K562 treated with DMSO at 1 percent for 12 hours (cell line): ENCODE measurements around the gene KREMEN2. TPM values are rescaled to one million over a fixed set of nuclear protein-coding genes. Genes with fewer than 3 reads are reported as not detected.

Experiments used
- total RNA-seq: library from RNA; unstranded; fragments of 300-600 nt; gene quantifications from 2 replicates; pipeline ENCODE4 v1.2.3, GENCODE V29; 2022; ENCODE audit not compliant: insufficient read depth

Gene KREMEN2, protein sequence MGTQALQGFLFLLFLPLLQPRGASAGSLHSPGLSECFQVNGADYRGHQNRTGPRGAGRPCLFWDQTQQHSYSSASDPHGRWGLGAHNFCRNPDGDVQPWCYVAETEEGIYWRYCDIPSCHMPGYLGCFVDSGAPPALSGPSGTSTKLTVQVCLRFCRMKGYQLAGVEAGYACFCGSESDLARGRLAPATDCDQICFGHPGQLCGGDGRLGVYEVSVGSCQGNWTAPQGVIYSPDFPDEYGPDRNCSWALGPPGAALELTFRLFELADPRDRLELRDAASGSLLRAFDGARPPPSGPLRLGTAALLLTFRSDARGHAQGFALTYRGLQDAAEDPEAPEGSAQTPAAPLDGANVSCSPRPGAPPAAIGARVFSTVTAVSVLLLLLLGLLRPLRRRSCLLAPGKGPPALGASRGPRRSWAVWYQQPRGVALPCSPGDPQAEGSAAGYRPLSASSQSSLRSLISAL
- 0.85 TPM in 1 of 2 replicates, not detected in the other for total RNA-seq

DNA sequence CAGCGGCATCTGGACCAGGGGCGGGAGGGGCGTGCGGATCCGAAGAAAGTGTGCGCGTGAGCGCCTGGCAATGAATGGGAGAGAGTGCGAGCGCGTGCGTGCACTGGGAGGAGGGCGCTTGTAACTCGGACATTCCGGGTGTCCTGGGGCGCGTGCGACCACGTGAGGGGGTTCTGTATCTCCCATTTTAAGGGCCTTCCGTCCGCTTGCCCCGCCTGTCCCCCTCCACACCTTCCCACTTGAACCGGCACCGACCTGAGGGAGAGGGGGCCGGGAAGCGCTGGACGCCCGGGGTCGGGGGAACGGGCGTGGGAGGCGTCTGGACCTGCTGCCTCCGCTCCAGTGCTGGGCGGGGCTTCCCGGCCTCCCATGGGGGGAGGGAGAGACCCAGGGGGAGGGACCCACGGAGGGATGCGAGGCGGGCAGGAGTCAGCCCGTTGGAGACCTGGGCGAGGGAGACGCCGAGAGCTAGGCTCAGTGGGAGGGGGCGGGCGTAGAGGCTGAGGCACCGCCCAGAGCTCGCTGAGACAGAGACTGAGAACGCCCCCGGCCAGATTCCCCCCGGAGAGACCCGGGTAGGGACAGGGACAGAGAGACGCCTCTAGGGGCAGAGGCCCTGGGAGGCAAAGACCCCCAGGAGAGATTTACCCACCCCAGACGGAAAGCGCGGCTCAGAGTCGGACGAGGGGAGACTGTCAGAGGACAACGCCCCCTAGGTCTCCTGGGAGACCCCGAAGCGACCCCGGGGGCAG lies at the start of gene KREMEN2:
Gene KREMEN2 (plus strand): TSS at position 553 of the 752 bp plus-strand sequence. CDS start 246 bp downstream, outside the sequence.

DNA sequence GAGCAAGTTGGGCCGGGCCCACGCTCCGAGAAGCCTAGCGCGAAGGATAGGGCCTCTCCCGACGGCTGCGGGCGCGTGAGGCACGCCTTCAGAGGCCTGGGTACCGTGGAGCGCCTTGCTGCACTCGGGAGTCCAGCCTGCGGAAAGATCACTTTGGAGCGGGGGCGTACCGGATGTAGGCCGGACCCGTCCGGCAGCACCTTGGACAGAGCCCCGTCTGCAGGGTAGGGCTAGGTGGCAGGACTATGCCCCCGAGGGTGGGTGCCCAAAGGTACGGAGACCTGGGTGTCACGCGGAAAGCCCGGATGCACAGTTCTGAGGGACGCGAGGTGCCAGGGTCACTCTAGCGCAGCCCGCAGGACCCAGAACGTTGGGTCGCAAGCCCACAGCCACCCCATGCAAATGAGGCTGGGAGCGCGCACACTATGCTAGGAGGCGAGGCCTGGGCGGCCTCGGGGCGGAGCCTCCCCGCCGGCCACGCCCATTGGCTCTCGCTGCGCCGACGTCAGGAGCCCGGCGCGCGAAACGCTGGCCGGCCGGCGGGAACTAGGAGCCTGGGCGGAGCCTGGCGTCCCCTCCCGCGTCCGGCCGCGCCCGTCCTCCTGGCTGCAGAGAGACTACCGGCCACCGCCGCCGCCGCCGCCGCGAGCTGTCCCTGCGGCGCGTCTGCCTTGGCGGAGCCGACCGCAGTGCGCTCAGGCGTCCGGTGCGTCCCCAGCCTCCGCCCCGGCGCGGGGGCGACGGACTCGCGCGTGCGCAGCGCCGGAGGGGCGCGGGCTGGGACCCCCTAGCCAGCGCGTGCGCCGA lies 4.9 kb downstream of the KREMEN2 start, which contains the start of gene PAQR4:
Gene PAQR4 (plus strand): TSS at position 611 of the 807 bp plus-strand sequence. CDS start 327 bp downstream, outside the sequence.

DNA sequence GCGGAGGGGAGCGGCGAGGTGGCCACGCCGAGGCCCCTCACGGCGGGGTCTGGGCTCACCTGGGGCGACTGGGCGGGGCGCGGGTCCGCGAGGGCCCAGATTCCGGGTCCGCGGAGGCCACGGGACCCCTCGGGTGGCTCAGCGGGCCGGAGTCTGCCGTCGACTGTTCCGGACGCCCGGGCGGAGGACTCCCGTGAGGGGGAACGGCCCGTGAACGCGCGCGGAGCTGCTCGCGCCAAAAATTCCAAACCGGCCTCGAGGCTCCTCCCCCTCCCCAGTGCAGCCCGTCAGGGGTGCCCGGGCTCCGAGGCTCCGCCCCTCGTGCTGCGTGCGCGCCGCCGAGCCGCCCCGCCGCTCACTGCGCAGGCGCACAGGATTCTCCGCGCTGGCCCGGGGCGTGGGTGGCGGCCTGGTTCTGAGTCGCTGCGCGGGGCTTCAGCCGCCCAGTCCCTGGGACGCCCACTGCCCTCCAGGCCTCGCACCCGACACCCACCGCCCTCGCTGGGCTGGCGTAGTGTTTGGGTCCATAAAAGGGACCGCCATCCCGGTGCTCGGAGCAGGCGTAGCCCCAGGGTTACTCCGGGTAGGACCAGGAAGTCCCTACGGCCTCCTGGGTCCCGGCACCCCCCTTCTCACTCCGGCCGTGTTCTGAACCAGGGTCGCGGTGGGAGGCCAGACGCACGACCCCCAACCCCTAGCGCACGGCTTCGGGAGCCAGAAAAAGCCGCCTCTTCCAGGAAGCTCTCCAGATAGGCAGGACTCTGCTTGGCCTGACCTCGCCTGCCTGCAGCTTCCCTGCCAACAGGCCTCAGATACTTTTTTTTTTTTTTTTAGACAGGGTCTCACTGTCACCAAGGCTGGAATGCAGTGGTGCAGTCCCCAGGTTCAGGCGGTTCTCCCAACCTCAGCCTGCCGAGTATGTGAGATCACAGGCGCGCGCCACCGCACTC lies 16.4 kb downstream of the KREMEN2 start, which contains the start of gene PKMYT1:
Gene PKMYT1 (minus strand): TSS at position 220 of the 950 bp plus-strand sequence. CDS start 789 bp downstream, outside the sequence.

DNA sequence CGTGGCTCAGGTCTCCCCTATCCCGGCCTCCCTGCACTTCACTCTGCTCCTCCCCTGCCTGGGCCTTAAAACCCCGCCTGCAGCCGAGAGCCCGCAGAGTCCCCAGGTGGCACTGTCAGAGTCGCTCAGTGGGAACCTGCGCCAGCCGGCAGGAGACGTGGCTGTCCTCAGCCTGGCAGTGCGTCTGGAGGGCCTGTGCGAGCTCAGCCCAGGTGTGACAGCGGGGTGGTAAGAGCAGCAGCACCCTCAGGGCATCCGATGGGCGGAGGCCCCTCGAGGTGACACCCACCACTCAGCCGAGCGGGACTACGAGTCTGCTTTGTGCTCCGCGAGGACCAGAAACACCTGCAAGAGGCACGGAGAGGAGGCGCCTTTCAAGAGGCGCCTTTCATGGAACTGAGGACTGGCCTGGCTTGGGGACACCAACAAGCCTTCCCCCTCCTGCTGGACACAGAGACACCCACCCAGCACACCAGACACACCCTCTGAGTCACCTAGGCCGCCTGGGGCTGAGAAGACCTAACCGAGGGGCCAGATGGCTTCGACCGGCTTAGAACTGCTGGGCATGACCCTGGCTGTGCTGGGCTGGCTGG lies 48.8 kb downstream of the KREMEN2 start, which contains the start of gene CLDN9:
Gene CLDN9 (plus strand): TSS at position 96 of the 593 bp plus-strand sequence. CDS start 440 bp downstream, at position 536.

Other genes with a start within 250 kb of the KREMEN2 start
- gene PRSS27, start 244.1 kb upstream of the KREMEN2 start, total RNA-seq: 1.0 and 2.4 TPM in 2 replicates
- gene SRRM2, start 211.6 kb upstream of the KREMEN2 start, total RNA-seq: 211 and 370 TPM in 2 replicates
- gene ELOB, start 187.0 kb upstream of the KREMEN2 start, total RNA-seq: 243 and 416 TPM in 2 replicates
- not detected in 2 replicates for gene PRSS33, start 176.7 kb upstream of the KREMEN2 start, total RNA-seq
- gene PRSS41, start 165.8 kb upstream of the KREMEN2 start, total RNA-seq: not detected in 2 replicates
- gene PRSS21, start 147.0 kb upstream of the KREMEN2 start, total RNA-seq: 71.2 and 81.6 TPM in 2 replicates
- 1.7 TPM in 1 of 2 replicates, not detected in the other for gene ZG16B, start 134.0 kb upstream of the KREMEN2 start, total RNA-seq
- not detected in 2 replicates for gene PRSS22, start 106.1 kb upstream of the KREMEN2 start, total RNA-seq
- 72.2 and 77.6 TPM in 2 replicates for gene FLYWCH2, start 81.1 kb upstream of the KREMEN2 start, total RNA-seq
- 41.5 and 48.1 TPM in 2 replicates for gene FLYWCH1, start 52.3 kb upstream of the KREMEN2 start, total RNA-seq
- gene PAQR4, start 5.1 kb downstream of the KREMEN2 start, total RNA-seq: 15.8 and 27.8 TPM in 2 replicates
- 168 and 170 TPM in 2 replicates for gene PKMYT1, start 16.2 kb downstream of the KREMEN2 start, total RNA-seq
- 4.1 and 6.9 TPM in 2 replicates for gene CLDN9, start 48.6 kb downstream of the KREMEN2 start, total RNA-seq
- not detected in 2 replicates for gene CLDN6, start 53.9 kb downstream of the KREMEN2 start, total RNA-seq
- gene TNFRSF12A, start 56.1 kb downstream of the KREMEN2 start, total RNA-seq: 33.0 and 33.7 TPM in 2 replicates
- 26.3 and 32.4 TPM in 2 replicates for gene HCFC1R1, start 59.7 kb downstream of the KREMEN2 start, total RNA-seq
- gene THOC6, start 59.8 kb downstream of the KREMEN2 start, total RNA-seq: 32.1 and 41.7 TPM in 2 replicates
- not detected in 2 replicates for gene BICDL2, start 72.7 kb downstream of the KREMEN2 start, total RNA-seq
- not detected in 2 replicates for gene MMP25, start 82.3 kb downstream of the KREMEN2 start, total RNA-seq
- gene IL32, start 101.4 kb downstream of the KREMEN2 start, total RNA-seq: 10.0 and 14.9 TPM in 2 replicates
- not detected in 2 replicates for gene ZSCAN10, start 135.0 kb downstream of the KREMEN2 start, total RNA-seq
- 22.5 and 22.7 TPM in 2 replicates for gene ZNF205, start 148.3 kb downstream of the KREMEN2 start, total RNA-seq
- gene ZNF213, start 170.8 kb downstream of the KREMEN2 start, total RNA-seq: 10.6 and 22.0 TPM in 2 replicates
- gene OR1F1, start 223.9 kb downstream of the KREMEN2 start, total RNA-seq: not detected in 2 replicates